Activated B cell treated with CpG ODN at 0.5 μM for 24 hours (primary cell): ENCODE data around the gene BSG. TPM values are rescaled to one million over a fixed set of nuclear protein-coding genes. Genes with fewer than 3 reads are reported as not detected.
A peak's percentile ranks its signal among the peaks of the same experiment; 100 is the strongest.

Experiments
- ATAC-seq: fragments of 200-7000 bp; cut with Tn5 transposase; one replicate; pipeline ENCODE4 v1.10.0; 2021; ENCODE audit warnings: low read depth, mild to moderate bottlenecking, moderate library complexity
- CTCF ChIA-PET: fragments of 350-600 bp; sonication (Branson Sonifier 250); formaldehyde crosslinking; loops from one replicate; lab custom pipeline; 2021; ENCODE audit warnings: antibody characterized with exemption; lab: Charles Lee
- POLR2A ChIA-PET: fragments of 350-600 bp; sonication (Branson Sonifier 250); formaldehyde crosslinking; loops from one replicate; lab custom pipeline; 2021; ENCODE audit warnings: antibody characterized with exemption; lab: Charles Lee
- DNase-seq: peaks from one replicate; pipeline ENCODE4 v3.0.0; 2022
- H3K27ac Mint-ChIP-seq: one replicate; pipeline ENCODE4 v1.8.0; 2020; ENCODE audit warnings: mixed read lengths
- H3K27me3 Mint-ChIP-seq: one replicate; pipeline ENCODE4 v1.8.0; 2021; ENCODE audit warnings: mixed read lengths
- H3K36me3 Mint-ChIP-seq: one replicate; pipeline ENCODE4 v1.8.0; 2021; ENCODE audit warnings: low read depth, mixed read lengths
- H3K4me1 Mint-ChIP-seq: one replicate; pipeline ENCODE4 v1.8.0; 2021; ENCODE audit warnings: mixed read lengths
- H3K4me3 Mint-ChIP-seq: one replicate; pipeline ENCODE4 v1.8.0; 2020; ENCODE audit warnings: mild to moderate bottlenecking, mixed read lengths
- H3K9me3 Mint-ChIP-seq: one replicate; pipeline ENCODE4 v1.8.0; 2020; ENCODE audit warnings: mixed read lengths
- CTCF ChIP-seq: fragments of 200-600 bp; IDR thresholded peaks from one replicate; pipeline ENCODE4 v1.8.0; 2022; ENCODE audit warnings: antibody characterized with exemption, mild to moderate bottlenecking
- intact Hi-C: fragments of 100-400 bp; cut with micrococcal nuclease; formaldehyde crosslinking; loops from one replicate; pipeline ENCODE4 v1.15.1; 2024
- total RNA-seq: library from RNA; stranded (reverse); gene quantifications from 2 replicates; pipeline ENCODE4 v1.2.3, GENCODE V29; 2022

The BSG gene
- total RNA-seq, 1 donor from 2014 or later = 150 TPM

- H3K27ac Mint-ChIP-seq = peak overlapping the region; percentile 12
- TF ChIP-seq CTCF = no peak
- ATAC-seq (no peak), DNase-seq (no peak)
- no peaks in the 10 kb centered on the region for H3K9me3 Mint-ChIP-seq
- H3K36me3 Mint-ChIP-seq = peaks cover 8% of the 10 kb centered on the region
- intact Hi-C loops = loop anchor here (2.0 kb wide), 2 partner anchors 67 to 833 kb away; partner anchors contain the start of genes DAZAP1 and TPGS1
- ChIA-PET POLR2A (no interaction called here), CTCF (no interaction called here)
- peaks cover 36% of the 10 kb centered on the region for H3K4me1 Mint-ChIP-seq
- no peaks in the 10 kb centered on the region for H3K27me3 Mint-ChIP-seq
- H3K4me3 Mint-ChIP-seq = peak overlapping the region; percentile 84
Observed at GRCh38 chr19:573519-573825, 1.1 kb downstream of the BSG start.

DNA sequence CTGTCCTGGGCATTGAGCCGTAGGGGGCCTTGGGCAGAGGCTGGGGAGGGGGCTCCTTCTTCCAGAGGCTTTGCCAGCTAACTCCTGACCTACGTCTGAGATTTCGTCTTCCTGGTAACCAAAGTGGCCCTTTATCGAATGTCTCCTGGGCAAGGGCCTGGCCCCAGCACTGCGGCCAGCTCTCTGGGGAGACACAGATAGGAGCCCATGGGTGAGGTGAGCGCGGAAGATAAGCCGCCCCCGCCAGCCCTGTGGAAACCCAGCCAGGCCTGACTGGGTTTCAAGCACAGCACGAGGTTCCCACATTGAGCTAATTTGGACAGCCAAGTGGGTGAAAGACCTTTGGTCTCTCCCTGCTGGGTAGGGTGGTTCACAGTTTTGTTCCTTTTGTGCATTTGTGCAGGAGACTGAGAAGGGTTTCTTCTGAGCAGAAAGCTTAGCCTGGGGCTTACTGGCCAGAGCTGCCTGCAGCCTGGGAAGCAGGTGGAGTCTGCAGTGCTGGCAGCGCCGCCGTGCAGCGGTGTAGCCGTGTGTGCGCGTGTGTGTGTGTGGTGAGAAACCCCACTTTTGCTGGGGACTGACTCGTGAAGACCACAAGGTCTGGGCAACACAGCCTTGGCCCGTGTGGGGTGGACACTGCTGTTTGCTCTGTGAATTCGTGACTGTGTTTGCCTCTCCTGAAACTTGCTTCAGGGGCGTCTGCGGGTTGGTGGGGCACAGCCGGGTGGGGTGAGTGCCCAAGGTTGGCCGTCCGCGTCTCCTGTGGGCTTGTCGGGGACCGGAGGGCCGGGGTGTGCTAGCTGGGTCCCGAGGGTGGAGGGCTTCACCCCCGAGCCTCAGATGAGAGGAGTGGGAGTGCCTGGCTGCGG lies 2.5 kb downstream of the BSG start:
- H3K4me3 Mint-ChIP-seq = peak overlapping the region; percentile 84
- intact Hi-C loops = no loop called here
- ChIA-PET CTCF (no interaction called here), POLR2A (interaction anchor here (0.6 to 1.1 kb wide), 3 partner anchors 9 to 89 kb away, joined by 3 to 4 read pairs (median 3); no protein-coding TSS in a partner anchor)
- H3K9me3 Mint-ChIP-seq = no peaks in the 10 kb centered on the region
- H3K27me3 Mint-ChIP-seq = no peaks in the 10 kb centered on the region
- H3K36me3 Mint-ChIP-seq = peaks cover 15% of the 10 kb centered on the region
- H3K27ac Mint-ChIP-seq = peak overlapping the region; percentile 18
- DNase-seq = no peak
- ATAC-seq = no peak
- TF ChIP-seq CTCF = no peak
- H3K4me1 Mint-ChIP-seq = peaks cover 35% of the 10 kb centered on the region

DNA sequence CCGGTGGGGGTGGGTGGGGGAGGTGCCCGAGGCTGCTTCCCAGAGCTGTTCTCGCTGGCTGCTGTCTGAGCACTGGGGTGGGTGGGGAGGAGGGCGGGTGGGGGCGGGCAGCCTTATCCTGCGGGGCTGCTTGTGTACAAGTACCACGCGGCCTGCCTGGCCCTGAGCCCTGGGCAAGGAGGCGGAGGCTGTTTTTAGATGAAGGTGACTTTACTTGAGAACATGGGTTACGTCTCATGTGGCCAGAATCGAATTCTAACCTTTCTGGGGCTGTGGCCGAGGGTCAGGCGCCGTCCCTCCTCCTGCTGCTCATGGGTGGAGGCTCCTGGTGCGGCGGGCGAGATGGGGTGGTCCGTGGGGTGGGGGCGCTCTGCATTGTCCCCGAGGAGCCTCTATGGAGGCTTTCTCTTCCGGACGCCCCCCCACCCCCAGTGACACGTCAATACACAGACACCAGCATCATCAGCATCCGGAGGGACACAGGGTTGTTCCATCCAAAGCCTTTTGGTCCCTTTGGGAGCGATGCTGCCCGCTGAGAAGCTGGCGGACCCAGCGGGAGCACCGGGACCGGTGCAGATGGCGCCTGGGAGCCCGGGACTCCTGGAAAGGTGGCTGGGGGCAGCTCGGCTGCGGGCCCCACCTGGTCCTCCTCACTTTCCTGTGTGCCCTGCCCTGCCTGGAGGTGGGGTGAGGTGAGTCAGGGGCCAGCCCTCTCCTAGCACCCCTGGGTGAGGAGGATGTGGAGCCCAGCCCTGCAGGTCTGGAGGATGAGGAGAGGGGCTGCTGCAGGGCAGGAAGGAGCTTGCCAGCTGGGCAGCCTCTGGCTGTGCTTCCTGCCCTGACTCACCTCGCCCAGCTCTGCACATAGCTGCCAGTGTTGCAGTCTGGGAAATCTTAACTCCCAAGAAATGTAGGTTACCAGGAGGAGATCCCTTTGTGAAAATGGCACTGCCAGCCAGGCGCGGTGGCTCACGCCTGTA lies 3.4 kb downstream of the BSG start:
- H3K27ac Mint-ChIP-seq = no peak overlapping the region
- CTCF ChIA-PET = interaction anchor here (0.9 kb wide), 1 partner anchor 8 kb away, joined by 3 read pairs; no protein-coding TSS in a partner anchor
- H3K9me3 Mint-ChIP-seq = no peaks in the 10 kb centered on the region
- ATAC-seq (no peak), DNase-seq (no peak)
- peaks cover 34% of the 10 kb centered on the region for H3K4me1 Mint-ChIP-seq
- TF ChIP-seq CTCF = no peak
- intact Hi-C loops = no loop called here
- peaks cover 21% of the 10 kb centered on the region for H3K36me3 Mint-ChIP-seq
- no peaks in the 10 kb centered on the region for H3K27me3 Mint-ChIP-seq
- no peak overlapping the region for H3K4me3 Mint-ChIP-seq
- POLR2A ChIA-PET = interaction anchor here (1.1 kb wide), 1 partner anchor 43 kb away, joined by 3 read pairs; no protein-coding TSS in a partner anchor

- no peak for TF ChIP-seq CTCF
- Mint-ChIP-seq H3K27ac (no peak overlapping the region), H3K4me3 (no peak overlapping the region), H3K36me3 (peaks cover 18% of the 10 kb centered on the region), H3K27me3 (no peaks in the 10 kb centered on the region), H3K4me1 (peaks cover 28% of the 10 kb centered on the region), H3K9me3 (no peaks in the 10 kb centered on the region)
- CTCF ChIA-PET = interaction anchor here (0.9 kb wide), 1 partner anchor 7 kb away, joined by 3 read pairs; no protein-coding TSS in a partner anchor
- POLR2A ChIA-PET = no interaction called here
- ATAC-seq (no peak), DNase-seq (no peak)
- intact Hi-C loops = no loop called here
Observed at GRCh38 chr19:576768-577438, 4.5 kb downstream of the BSG start.
